ENCODE results near the gene CELSR1.
"Not testable (repeated sequence)": the region's sequence is repeated elsewhere in the genome, so short reads cannot be mapped to it uniquely, and the experiment has no call there.

Gene CELSR1

DNA sequence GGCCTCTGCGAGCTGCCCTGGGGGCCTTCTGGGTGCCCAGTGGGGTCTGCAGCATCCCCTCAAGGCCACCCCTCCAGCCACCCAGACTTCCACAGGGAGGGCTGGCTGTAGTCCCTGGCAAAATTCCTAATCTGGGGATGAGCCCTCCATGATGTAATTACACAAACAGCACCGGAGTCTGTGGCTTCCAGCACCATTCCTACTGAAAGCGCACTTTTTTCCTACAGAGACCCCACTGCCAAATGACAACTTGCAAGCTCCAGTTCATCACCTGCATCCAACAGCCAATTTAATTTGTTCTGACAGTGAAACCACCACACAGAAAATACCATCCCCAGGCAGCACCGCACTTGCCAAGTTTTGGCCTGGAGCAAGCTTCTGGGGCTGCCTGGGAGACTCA is 131.5 kb downstream of the CELSR1 start:
- no peak for ATAC-seq
- TF ChIP-seq ZFP30 (CRISPR knock-in tag; IDR thresholded peaks at IDR 0.05) (no peak), RARB (CRISPR knock-in tag; IDR thresholded peaks at IDR 0.05) (no peak), ISL1 (CRISPR knock-in tag; IDR thresholded peaks at IDR 0.05) (no peak), ZFP3 (CRISPR knock-in tag; IDR thresholded peaks at IDR 0.05) (no peak), ZNF565 (CRISPR knock-in tag; conservative IDR thresholded peaks at IDR 0.05; ENCODE audit: low read depth) (no peak)
- TF ChIP-seq, protein P1, sequence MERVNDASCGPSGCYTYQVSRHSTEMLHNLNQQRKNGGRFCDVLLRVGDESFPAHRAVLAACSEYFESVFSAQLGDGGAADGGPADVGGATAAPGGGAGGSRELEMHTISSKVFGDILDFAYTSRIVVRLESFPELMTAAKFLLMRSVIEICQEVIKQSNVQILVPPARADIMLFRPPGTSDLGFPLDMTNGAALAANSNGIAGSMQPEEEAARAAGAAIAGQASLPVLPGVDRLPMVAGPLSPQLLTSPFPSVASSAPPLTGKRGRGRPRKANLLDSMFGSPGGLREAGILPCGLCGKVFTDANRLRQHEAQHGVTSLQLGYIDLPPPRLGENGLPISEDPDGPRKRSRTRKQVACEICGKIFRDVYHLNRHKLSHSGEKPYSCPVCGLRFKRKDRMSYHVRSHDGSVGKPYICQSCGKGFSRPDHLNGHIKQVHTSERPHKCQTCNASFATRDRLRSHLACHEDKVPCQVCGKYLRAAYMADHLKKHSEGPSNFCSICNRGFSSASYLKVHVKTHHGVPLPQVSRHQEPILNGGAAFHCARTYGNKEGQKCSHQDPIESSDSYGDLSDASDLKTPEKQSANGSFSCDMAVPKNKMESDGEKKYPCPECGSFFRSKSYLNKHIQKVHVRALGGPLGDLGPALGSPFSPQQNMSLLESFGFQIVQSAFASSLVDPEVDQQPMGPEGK (CRISPR knock-in tag; IDR thresholded peaks at IDR 0.05; ENCODE audit: borderline replicate concordance): no peak

DNA sequence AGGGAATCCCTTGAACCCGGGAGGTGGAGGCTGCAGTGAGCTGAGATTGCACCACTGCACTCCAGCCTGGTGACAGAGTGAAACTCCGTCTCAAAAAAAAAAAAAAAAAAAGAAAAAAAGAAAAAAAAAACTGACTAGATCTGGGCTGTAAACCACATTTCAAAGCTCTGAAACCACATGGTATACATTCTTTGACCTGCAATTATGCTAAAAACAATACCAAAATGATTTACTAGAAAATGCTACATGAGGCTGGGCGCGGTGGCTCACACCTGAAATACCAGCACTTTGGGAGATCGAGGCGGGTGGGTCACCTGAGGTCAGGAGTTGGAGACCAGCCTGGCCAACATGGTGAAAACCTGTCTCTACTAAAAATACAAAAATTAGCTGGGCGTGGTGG is 133.5 kb downstream of the CELSR1 start:
- ATAC-seq: not testable (repeated sequence)

DNA sequence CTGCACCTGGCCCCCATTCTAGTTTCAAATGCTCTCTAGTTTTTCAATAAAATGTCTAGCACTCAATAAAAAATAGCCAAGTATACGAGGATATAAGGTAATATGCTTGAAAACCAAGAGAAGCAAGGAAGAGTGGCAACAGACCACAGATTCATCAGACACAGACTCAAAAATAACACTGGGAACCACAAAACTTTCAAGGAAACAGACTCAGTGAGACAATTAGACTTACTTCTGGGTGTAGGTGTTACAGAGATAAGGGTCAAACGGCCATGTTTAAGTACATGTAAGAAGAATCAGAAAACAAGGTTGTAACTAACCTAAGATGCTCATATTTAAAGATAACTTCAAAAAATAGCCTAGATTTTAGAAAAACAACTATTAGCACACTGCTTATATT is 134.9 kb downstream of the CELSR1 start:
- no peak for ATAC-seq
- no peak for TF ChIP-seq ZFP30 (CRISPR knock-in tag; IDR thresholded peaks at IDR 0.05)
- TF ChIP-seq SNAI2 (CRISPR knock-in tag; IDR thresholded peaks at IDR 0.05): no peak
- TF ChIP-seq, protein P2, sequence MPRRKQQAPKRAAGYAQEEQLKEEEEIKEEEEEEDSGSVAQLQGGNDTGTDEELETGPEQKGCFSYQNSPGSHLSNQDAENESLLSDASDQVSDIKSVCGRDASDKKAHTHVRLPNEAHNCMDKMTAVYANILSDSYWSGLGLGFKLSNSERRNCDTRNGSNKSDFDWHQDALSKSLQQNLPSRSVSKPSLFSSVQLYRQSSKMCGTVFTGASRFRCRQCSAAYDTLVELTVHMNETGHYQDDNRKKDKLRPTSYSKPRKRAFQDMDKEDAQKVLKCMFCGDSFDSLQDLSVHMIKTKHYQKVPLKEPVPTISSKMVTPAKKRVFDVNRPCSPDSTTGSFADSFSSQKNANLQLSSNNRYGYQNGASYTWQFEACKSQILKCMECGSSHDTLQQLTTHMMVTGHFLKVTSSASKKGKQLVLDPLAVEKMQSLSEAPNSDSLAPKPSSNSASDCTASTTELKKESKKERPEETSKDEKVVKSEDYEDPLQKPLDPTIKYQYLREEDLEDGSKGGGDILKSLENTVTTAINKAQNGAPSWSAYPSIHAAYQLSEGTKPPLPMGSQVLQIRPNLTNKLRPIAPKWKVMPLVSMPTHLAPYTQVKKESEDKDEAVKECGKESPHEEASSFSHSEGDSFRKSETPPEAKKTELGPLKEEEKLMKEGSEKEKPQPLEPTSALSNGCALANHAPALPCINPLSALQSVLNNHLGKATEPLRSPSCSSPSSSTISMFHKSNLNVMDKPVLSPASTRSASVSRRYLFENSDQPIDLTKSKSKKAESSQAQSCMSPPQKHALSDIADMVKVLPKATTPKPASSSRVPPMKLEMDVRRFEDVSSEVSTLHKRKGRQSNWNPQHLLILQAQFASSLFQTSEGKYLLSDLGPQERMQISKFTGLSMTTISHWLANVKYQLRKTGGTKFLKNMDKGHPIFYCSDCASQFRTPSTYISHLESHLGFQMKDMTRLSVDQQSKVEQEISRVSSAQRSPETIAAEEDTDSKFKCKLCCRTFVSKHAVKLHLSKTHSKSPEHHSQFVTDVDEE (CRISPR knock-in tag; IDR thresholded peaks at IDR 0.05): no peak

DNA sequence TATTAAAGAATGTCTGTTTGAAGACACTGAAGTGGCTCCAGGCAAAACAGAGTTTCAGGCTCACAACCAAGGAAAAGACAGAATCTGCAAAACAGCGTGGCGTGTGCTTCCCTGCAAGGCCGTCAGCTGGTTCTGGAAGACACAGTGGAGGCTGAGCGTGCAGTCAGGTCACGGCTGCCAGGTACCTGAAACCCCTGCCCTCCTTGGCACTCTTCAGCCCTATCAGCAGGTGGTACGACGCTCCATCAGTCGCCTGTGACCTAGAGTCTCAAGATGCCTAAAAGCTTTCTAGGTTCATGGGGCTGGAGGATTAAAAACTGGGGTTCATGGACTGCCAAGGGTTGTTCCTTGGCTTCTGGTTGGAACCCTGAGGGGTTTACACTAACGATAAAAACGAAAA is 136.1 kb downstream of the CELSR1 start:
- TF ChIP-seq ISL1 (CRISPR knock-in tag; IDR thresholded peaks at IDR 0.05): no peak
- TF ChIP-seq TOX (CRISPR knock-in tag; IDR thresholded peaks at IDR 0.05; ENCODE audit: borderline replicate concordance): no peak
- TF ChIP-seq TCF4 (CRISPR knock-in tag; IDR thresholded peaks at IDR 0.05; ENCODE audit: borderline replicate concordance): no peak
- TF ChIP-seq ZNF70 (CRISPR knock-in tag; IDR thresholded peaks at IDR 0.05): no peak
- TF ChIP-seq ZFP30 (CRISPR knock-in tag; IDR thresholded peaks at IDR 0.05): no peak
- no peak for TF ChIP-seq ARNTL (CRISPR knock-in tag; IDR thresholded peaks at IDR 0.05; ENCODE audit: borderline replicate concordance, low read depth)
- TF ChIP-seq, protein P2 (CRISPR knock-in tag; IDR thresholded peaks at IDR 0.05): no peak
- TF ChIP-seq, protein P1 (CRISPR knock-in tag; IDR thresholded peaks at IDR 0.05; ENCODE audit: borderline replicate concordance): no peak
- no peak for ATAC-seq

DNA sequence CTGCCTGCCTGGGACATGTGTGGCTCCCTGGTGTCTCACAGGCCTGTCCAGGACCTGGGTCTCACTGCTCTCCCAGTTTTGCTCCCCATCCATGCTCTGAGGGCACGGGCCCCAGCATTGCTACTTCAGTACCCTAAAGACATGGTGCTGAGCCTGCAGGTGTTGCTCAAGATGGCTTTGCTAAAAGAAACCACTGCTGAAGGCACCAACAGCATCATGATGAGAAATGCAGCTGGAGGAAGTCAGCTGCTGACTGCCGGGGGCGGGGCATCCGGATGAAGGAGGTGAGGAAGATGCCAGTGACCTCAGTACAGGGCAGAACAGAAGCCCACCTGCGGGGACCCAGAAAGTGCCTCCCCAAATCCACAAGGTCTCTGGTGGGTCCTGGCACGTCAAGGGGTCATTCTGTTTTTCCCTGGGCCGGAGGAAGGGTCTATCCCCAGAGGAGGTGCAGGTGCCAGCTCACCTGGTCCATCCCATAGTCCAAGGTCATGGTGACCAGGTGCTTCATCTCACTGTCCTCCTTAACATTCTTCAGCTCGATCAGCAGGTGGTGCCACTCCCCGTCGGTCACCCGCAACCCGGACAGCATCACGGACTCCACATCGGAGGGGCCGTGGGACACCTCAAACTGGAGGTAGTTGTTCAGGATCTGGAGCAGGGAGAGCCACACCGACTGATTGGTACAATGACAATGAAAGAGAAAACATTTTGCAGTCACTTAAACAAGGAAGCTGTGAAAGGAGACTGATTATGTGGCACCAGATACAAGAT is 138.0 kb downstream of the CELSR1 start:
- no peak for ATAC-seq
- TF ChIP-seq RARB (CRISPR knock-in tag; IDR thresholded peaks at IDR 0.05): no peak
- TF ChIP-seq PPARA (CRISPR knock-in tag; IDR thresholded peaks at IDR 0.05; ENCODE audit: borderline replicate concordance): no peak
- TF ChIP-seq ZNF70 (CRISPR knock-in tag; IDR thresholded peaks at IDR 0.05): no peak
- TF ChIP-seq, protein P1 (CRISPR knock-in tag; IDR thresholded peaks at IDR 0.05; ENCODE audit: borderline replicate concordance): no peak
- no peak for TF ChIP-seq ISL1 (CRISPR knock-in tag; IDR thresholded peaks at IDR 0.05)
- no peak for TF ChIP-seq ZFP30 (CRISPR knock-in tag; IDR thresholded peaks at IDR 0.05)
